ENCODE data around the gene CHD9.
"Not testable (repeated sequence)": the region's sequence is repeated elsewhere in the genome, so short reads cannot be mapped to it uniquely, and the experiment has no call there.

The CHD9 gene

GRCh38 chr16:53074296-53074695 lies 19.5 kb downstream of the CHD9 start:
- DNase-seq (ENCODE audit: low spot score): not testable (repeated sequence)

- DNase-seq (ENCODE audit: low spot score): not testable (repeated sequence)
Measured at GRCh38 chr16:53075461-53075860, 20.7 kb downstream of the CHD9 start.

- no peak for DNase-seq (ENCODE audit: low spot score)
Measured at GRCh38 chr16:53078247-53078646, 23.5 kb downstream of the CHD9 start.

GRCh38 chr16:53078765-53079485 lies 24.1 kb downstream of the CHD9 start:
- no peak for DNase-seq (ENCODE audit: low spot score)

- DNase-seq (ENCODE audit: low spot score): no peak
Measured at GRCh38 chr16:53080345-53081031, 25.7 kb downstream of the CHD9 start.

GRCh38 chr16:53081032-53081424 lies 26.2 kb downstream of the CHD9 start:
- no peak for DNase-seq (ENCODE audit: low spot score)

GRCh38 chr16:53081686-53082407 lies 27.1 kb downstream of the CHD9 start:
- DNase-seq (ENCODE audit: low spot score): no peak

GRCh38 chr16:53082509-53082908 lies 27.7 kb downstream of the CHD9 start:
- no peak for DNase-seq (ENCODE audit: low spot score)

- DNase-seq (ENCODE audit: low spot score): no peak
Measured at GRCh38 chr16:53083119-53083518, 28.3 kb downstream of the CHD9 start.

- DNase-seq (ENCODE audit: low spot score): no peak
Measured at GRCh38 chr16:53084141-53084541, 29.4 kb downstream of the CHD9 start.

GRCh38 chr16:53084746-53085334 lies 30.0 kb downstream of the CHD9 start:
- DNase-seq (ENCODE audit: low spot score): no peak

- peak; percentile 92 for DNase-seq (ENCODE audit: low spot score)
Measured at GRCh38 chr16:53085369-53085843, 30.6 kb downstream of the CHD9 start.

GRCh38 chr16:53085931-53086421 lies 31.2 kb downstream of the CHD9 start:
- DNase-seq (ENCODE audit: low spot score): no peak

GRCh38 chr16:53087101-53087500 lies 32.3 kb downstream of the CHD9 start:
- DNase-seq (ENCODE audit: low spot score): peak; percentile 51

- peak; percentile 55 for DNase-seq (ENCODE audit: low spot score)
Measured at GRCh38 chr16:53089434-53090285, 34.9 kb downstream of the CHD9 start.

- DNase-seq (ENCODE audit: low spot score): no peak
Measured at GRCh38 chr16:53090286-53090590, 35.4 kb downstream of the CHD9 start.

GRCh38 chr16:53090591-53091411 lies 36.0 kb downstream of the CHD9 start:
- DNase-seq (ENCODE audit: low spot score): peak; percentile 65

GRCh38 chr16:53091466-53092211 lies 36.8 kb downstream of the CHD9 start:
- DNase-seq (ENCODE audit: low spot score): peak; percentile 43

GRCh38 chr16:53092284-53092683 lies 37.5 kb downstream of the CHD9 start:
- DNase-seq (ENCODE audit: low spot score): no peak

Measured in cerebellar cortex (tissue), 1 donor.